K562 (cell line): ENCODE data around the gene GNAI2. TPM values are rescaled to one million over a fixed set of nuclear protein-coding genes. Genes with fewer than 3 reads are reported as not detected.
A peak's percentile ranks its signal among the peaks of the same experiment; 100 is the strongest.

ENCODE experiments used
- ARID2 ChIP-seq: fragments of 450-650 bp; IDR thresholded peaks from 2 replicates; pipeline ENCODE4 v1.6.1; 2017; ENCODE audit warnings: antibody characterized with exemption, mild to moderate bottlenecking
- ESRRA ChIP-seq: fragments of 450-650 bp; IDR thresholded peaks from 2 replicates; pipeline ENCODE4 v1.6.1; 2014; ENCODE audit warnings: low read depth, mild to moderate bottlenecking, moderate library complexity, borderline replicate concordance
- GTF2F1 ChIP-seq: IDR thresholded peaks from 2 replicates; pipeline ENCODE4 v1.6.1; 2011; ENCODE audit warnings: low read depth, low read length, improper control_type of control experiment
- HNRNPLL ChIP-seq: fragments of 200-400 bp; formaldehyde crosslinking; IDR thresholded peaks from 2 replicates; pipeline ENCODE4 v1.6.1; 2017; ENCODE audit warnings: low read length, low read depth, mild to moderate bottlenecking; ENCODE audit not compliant: poor library complexity, severe bottlenecking
- KDM2B ChIP-seq: fragments of 250-450 bp; sonication (Bioruptor Pico); IDR thresholded peaks from 2 replicates; pipeline ENCODE4 v1.8.0; 2021; ENCODE audit warnings: mild to moderate bottlenecking, moderate library complexity
- KLF16 ChIP-seq: IDR thresholded peaks from 2 replicates; pipeline ENCODE4 v1.6.1; 2016; ENCODE audit warnings: antibody characterized with exemption
- KLF6 ChIP-seq: fragments of 250-450 bp; sonication (Bioruptor Pico); IDR thresholded peaks from 2 replicates; pipeline ENCODE4 v1.4.0; 2020; ENCODE audit warnings: mild to moderate bottlenecking, moderate library complexity, borderline replicate concordance
- PHTF2 ChIP-seq: fragments of 250-450 bp; sonication (Bioruptor Pico); IDR thresholded peaks from 2 replicates; pipeline ENCODE4 v1.5.0; 2021; ENCODE audit warnings: mild to moderate bottlenecking
- POLR2AphosphoS2 ChIP-seq: IDR thresholded peaks from 2 replicates; pipeline ENCODE4 v1.6.1; 2012; ENCODE audit warnings: low read length, improper control_type of control experiment
- ZKSCAN8 ChIP-seq: fragments of 200-800 bp; sonication (Bioruptor generic); IDR thresholded peaks from 2 replicates; pipeline ENCODE4 v1.6.1; 2016; ENCODE audit warnings: missing genetic modification characterization, missing compliant biosample characterization
- polyA plus RNA-seq, 8 experiments: library from polyadenylated mRNA; depleted of rRNA in 4 of 8; stranded (reverse) in 5 of 8; unstranded in 3 of 8; fragments of >200 nt; fragmentation: Nextera tagmentation in 2 of 8; fragmentation: Illumina TruSeq in 1 of 8; extraction: Ambion mirVana in 2 of 8; extraction: Trizol in 1 of 8; gene quantifications; 2 replicates each; pipeline versions ENCODE4 v1.2.1 to v1.2.3, GENCODE V29; 2011 to 2014; ENCODE audit warnings: inconsistent platforms in 1 of 8, missing spikeins in 1 of 8
- total RNA-seq, 7 experiments: library from RNA; depleted of rRNA in 6 of 7; stranded (reverse); fragments of >200 nt in 6 of 7; fragmentation: Illumina TruSeq in 2 of 7; extraction: Trizol in 2 of 7; gene quantifications; 2 replicates each; pipeline versions ENCODE4 v1.2.1 to v1.2.3, GENCODE V29; 2011 to 2021; ENCODE audit warnings: low replicate concordance in 1 of 7
- TF ChIP-seq, protein P1 (sequence below), 2 experiments: fragments of 450-650 bp in 1 of 2; sonication (generic) in 1 of 2; formaldehyde crosslinking in 1 of 2; IDR thresholded peaks in 1 of 2; conservative IDR thresholded peaks in 1 of 2; 2 replicates each; pipeline versions ENCODE4 v1.6.1 to v1.8.1; 2016 to 2023; ENCODE audit warnings: mild to moderate bottlenecking in 2 of 2, moderate library complexity in 2 of 2, inconsistent platforms in 1 of 2, missing genetic modification reagents in 1 of 2
- TF ChIP-seq, protein P2 (sequence below): fragments of 450-650 bp; formaldehyde crosslinking; IDR thresholded peaks from 2 replicates; pipeline ENCODE4 v1.4.0; 2020; ENCODE audit warnings: mild to moderate bottlenecking, mixed read lengths
- TF ChIP-seq, protein P3 (sequence below): sonication (generic); formaldehyde crosslinking; IDR thresholded peaks from 2 replicates; pipeline ENCODE4 v1.5.0; 2020; ENCODE audit warnings: missing genetic modification reagents
- TF ChIP-seq, protein P4 (sequence below): sonication (generic); formaldehyde crosslinking; IDR thresholded peaks from 2 replicates; pipeline ENCODE4 v1.8.1; 2023; ENCODE audit warnings: mild to moderate bottlenecking, missing genetic modification reagents
- TF ChIP-seq, protein P5 (sequence below): sonication (generic); formaldehyde crosslinking; IDR thresholded peaks from 2 replicates; pipeline ENCODE4 v1.8.0; 2022; ENCODE audit warnings: mild to moderate bottlenecking, missing genetic modification reagents
- TF ChIP-seq, protein P6 (sequence below): fragments of 450-650 bp; IDR thresholded peaks from 2 replicates; pipeline ENCODE4 v1.6.1; 2017; ENCODE audit warnings: antibody characterized with exemption

Gene GNAI2
- total and polyA plus RNA-seq, 9 of the 15 experiments (the other 6 are each of a cell fraction or from before 2014, with no cell fraction given): 1.1 to 72.2 (median 42.7) TPM

DNA sequence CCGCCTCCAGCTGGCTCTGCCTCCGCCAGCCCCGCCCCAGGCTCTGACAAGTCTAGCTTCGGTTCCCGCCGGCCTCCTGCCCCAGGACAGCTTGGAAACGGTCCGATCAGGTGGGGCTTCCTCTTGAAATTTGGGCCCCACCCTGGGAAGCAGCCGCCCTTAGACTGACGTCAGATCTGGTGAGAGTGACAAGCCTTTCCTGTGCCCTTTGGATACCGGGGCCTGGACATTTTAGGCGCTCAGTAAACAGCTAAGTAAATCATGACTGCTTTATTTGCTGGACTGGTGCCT is 63.6 kb downstream of the GNAI2 start (continued):
- TF ChIP-seq KDM2B (CRISPR knock-in tag) (no peak), ESRRA (peak; percentile 20; the same call in 1 of the 2 replicates), HNRNPLL (no peak), KLF6 (CRISPR knock-in tag) (no peak), POLR2AphosphoS2 (peak; percentile 21; the same call in 1 of the 2 replicates), GTF2F1 (no peak), KLF16 (no peak), PHTF2 (no peak), ARID2 (no peak), ZKSCAN8 (CRISPR knock-in tag) (no peak)
- TF ChIP-seq, protein P1, sequence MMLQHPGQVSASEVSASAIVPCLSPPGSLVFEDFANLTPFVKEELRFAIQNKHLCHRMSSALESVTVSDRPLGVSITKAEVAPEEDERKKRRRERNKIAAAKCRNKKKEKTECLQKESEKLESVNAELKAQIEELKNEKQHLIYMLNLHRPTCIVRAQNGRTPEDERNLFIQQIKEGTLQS (IDR thresholded peaks at IDR 0.05): peak; percentile 71
- TF ChIP-seq, protein P1 (CRISPR knock-in tag; conservative IDR thresholded peaks at IDR 0.05): no peak
- TF ChIP-seq, protein P2, sequence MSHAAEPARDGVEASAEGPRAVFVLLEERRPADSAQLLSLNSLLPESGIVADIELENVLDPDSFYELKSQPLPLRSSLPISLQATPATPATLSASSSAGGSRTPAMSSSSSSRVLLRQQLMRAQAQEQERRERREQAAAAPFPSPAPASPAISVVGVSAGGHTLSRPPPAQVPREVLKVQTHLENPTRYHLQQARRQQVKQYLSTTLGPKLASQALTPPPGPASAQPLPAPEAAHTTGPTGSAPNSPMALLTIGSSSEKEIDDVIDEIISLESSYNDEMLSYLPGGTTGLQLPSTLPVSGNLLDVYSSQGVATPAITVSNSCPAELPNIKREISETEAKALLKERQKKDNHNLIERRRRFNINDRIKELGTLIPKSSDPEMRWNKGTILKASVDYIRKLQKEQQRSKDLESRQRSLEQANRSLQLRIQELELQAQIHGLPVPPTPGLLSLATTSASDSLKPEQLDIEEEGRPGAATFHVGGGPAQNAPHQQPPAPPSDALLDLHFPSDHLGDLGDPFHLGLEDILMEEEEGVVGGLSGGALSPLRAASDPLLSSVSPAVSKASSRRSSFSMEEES: no peak
- TF ChIP-seq, protein P3, sequence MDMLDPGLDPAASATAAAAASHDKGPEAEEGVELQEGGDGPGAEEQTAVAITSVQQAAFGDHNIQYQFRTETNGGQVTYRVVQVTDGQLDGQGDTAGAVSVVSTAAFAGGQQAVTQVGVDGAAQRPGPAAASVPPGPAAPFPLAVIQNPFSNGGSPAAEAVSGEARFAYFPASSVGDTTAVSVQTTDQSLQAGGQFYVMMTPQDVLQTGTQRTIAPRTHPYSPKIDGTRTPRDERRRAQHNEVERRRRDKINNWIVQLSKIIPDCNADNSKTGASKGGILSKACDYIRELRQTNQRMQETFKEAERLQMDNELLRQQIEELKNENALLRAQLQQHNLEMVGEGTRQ (CRISPR knock-in tag): no peak
- TF ChIP-seq, protein P4, sequence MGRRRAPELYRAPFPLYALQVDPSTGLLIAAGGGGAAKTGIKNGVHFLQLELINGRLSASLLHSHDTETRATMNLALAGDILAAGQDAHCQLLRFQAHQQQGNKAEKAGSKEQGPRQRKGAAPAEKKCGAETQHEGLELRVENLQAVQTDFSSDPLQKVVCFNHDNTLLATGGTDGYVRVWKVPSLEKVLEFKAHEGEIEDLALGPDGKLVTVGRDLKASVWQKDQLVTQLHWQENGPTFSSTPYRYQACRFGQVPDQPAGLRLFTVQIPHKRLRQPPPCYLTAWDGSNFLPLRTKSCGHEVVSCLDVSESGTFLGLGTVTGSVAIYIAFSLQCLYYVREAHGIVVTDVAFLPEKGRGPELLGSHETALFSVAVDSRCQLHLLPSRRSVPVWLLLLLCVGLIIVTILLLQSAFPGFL (CRISPR knock-in tag): no peak
- TF ChIP-seq, protein P5, sequence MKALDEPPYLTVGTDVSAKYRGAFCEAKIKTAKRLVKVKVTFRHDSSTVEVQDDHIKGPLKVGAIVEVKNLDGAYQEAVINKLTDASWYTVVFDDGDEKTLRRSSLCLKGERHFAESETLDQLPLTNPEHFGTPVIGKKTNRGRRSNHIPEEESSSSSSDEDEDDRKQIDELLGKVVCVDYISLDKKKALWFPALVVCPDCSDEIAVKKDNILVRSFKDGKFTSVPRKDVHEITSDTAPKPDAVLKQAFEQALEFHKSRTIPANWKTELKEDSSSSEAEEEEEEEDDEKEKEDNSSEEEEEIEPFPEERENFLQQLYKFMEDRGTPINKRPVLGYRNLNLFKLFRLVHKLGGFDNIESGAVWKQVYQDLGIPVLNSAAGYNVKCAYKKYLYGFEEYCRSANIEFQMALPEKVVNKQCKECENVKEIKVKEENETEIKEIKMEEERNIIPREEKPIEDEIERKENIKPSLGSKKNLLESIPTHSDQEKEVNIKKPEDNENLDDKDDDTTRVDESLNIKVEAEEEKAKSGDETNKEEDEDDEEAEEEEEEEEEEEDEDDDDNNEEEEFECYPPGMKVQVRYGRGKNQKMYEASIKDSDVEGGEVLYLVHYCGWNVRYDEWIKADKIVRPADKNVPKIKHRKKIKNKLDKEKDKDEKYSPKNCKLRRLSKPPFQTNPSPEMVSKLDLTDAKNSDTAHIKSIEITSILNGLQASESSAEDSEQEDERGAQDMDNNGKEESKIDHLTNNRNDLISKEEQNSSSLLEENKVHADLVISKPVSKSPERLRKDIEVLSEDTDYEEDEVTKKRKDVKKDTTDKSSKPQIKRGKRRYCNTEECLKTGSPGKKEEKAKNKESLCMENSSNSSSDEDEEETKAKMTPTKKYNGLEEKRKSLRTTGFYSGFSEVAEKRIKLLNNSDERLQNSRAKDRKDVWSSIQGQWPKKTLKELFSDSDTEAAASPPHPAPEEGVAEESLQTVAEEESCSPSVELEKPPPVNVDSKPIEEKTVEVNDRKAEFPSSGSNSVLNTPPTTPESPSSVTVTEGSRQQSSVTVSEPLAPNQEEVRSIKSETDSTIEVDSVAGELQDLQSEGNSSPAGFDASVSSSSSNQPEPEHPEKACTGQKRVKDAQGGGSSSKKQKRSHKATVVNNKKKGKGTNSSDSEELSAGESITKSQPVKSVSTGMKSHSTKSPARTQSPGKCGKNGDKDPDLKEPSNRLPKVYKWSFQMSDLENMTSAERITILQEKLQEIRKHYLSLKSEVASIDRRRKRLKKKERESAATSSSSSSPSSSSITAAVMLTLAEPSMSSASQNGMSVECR: no peak
- TF ChIP-seq, protein P6, sequence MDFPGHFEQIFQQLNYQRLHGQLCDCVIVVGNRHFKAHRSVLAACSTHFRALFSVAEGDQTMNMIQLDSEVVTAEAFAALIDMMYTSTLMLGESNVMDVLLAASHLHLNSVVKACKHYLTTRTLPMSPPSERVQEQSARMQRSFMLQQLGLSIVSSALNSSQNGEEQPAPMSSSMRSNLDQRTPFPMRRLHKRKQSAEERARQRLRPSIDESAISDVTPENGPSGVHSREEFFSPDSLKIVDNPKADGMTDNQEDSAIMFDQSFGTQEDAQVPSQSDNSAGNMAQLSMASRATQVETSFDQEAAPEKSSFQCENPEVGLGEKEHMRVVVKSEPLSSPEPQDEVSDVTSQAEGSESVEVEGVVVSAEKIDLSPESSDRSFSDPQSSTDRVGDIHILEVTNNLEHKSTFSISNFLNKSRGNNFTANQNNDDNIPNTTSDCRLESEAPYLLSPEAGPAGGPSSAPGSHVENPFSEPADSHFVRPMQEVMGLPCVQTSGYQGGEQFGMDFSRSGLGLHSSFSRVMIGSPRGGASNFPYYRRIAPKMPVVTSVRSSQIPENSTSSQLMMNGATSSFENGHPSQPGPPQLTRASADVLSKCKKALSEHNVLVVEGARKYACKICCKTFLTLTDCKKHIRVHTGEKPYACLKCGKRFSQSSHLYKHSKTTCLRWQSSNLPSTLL: no peak
